ENCODE data around the gene GPR32.

GPR32 gene

GRCh38 chr19:50725218-50725910, 44.9 kb upstream of the GPR32 start (continued):
- TF ChIP-seq SCRT1 (tag by site-specific recombination; IDR thresholded peaks at IDR 0.05; ENCODE audit: borderline replicate concordance): no peak
- TF ChIP-seq TRIM28 (IDR thresholded peaks at IDR 0.05; ENCODE audit: borderline replicate concordance, low read length): no peak
- TF ChIP-seq ZNF629 (tag by site-specific recombination; IDR thresholded peaks at IDR 0.05): no peak
- no peak for TF ChIP-seq PRDM1 (tag by site-specific recombination; IDR thresholded peaks at IDR 0.05)
- no peak for TF ChIP-seq ZNF768 (tag by site-specific recombination; IDR thresholded peaks at IDR 0.05)
- no peak for TF ChIP-seq ZNF555 (tag by site-specific recombination; conservative IDR thresholded peaks at IDR 0.05)
- TF ChIP-seq ZBTB1 (tag by site-specific recombination; IDR thresholded peaks at IDR 0.05): no peak
- TF ChIP-seq ZNF837 (tag by site-specific recombination; IDR thresholded peaks at IDR 0.05): no peak
- TF ChIP-seq ZBTB17 (tag by site-specific recombination; IDR thresholded peaks at IDR 0.05): peak; percentile 78
- TF ChIP-seq ZNF626 (tag by site-specific recombination; IDR thresholded peaks at IDR 0.05): no peak
- TF ChIP-seq ZNF639 (tag by site-specific recombination; IDR thresholded peaks at IDR 0.05): no peak
- no peak for TF ChIP-seq KLF10 (tag by site-specific recombination; IDR thresholded peaks at IDR 0.05)
- 0 out of 2 replicates have a peak, but pooled peaks have one; percentile 29 for TF ChIP-seq ZSCAN18 (tag by site-specific recombination; IDR thresholded peaks at IDR 0.05)
- TF ChIP-seq ZNF600 (tag by site-specific recombination; IDR thresholded peaks at IDR 0.05): peak; percentile 26; the same call in 1 of the 2 replicates
- no peak for TF ChIP-seq KLF7 (tag by site-specific recombination; IDR thresholded peaks at IDR 0.05; ENCODE audit: borderline replicate concordance)
- no peak for TF ChIP-seq SP3 (tag by site-specific recombination; IDR thresholded peaks at IDR 0.05)
- TF ChIP-seq, protein P1, sequence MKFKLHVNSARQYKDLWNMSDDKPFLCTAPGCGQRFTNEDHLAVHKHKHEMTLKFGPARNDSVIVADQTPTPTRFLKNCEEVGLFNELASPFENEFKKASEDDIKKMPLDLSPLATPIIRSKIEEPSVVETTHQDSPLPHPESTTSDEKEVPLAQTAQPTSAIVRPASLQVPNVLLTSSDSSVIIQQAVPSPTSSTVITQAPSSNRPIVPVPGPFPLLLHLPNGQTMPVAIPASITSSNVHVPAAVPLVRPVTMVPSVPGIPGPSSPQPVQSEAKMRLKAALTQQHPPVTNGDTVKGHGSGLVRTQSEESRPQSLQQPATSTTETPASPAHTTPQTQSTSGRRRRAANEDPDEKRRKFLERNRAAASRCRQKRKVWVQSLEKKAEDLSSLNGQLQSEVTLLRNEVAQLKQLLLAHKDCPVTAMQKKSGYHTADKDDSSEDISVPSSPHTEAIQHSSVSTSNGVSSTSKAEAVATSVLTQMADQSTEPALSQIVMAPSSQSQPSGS (tag by site-specific recombination; IDR thresholded peaks at IDR 0.05; ENCODE audit: low read depth): no peak
- TF ChIP-seq ZNF449 (tag by site-specific recombination; IDR thresholded peaks at IDR 0.05): peak; percentile 99
- no peak for TF ChIP-seq ZNF391 (tag by site-specific recombination; IDR thresholded peaks at IDR 0.05; ENCODE audit: borderline replicate concordance, low read depth)
- TF ChIP-seq ZNF558 (tag by site-specific recombination; IDR thresholded peaks at IDR 0.05): no peak
- no peak for TF ChIP-seq ZNF473 (tag by site-specific recombination; IDR thresholded peaks at IDR 0.05)
- TF ChIP-seq GLIS1 (tag by site-specific recombination; IDR thresholded peaks at IDR 0.05): no peak
- no peak for TF ChIP-seq ZNF529 (tag by site-specific recombination; IDR thresholded peaks at IDR 0.05; ENCODE audit: insufficient replicate concordance)
- no peak for TF ChIP-seq OVOL3 (tag by site-specific recombination; IDR thresholded peaks at IDR 0.05)
- TF ChIP-seq ZBTB8A (tag by site-specific recombination; IDR thresholded peaks at IDR 0.05): peak; percentile 79
- TF ChIP-seq ZNF530 (tag by site-specific recombination; IDR thresholded peaks at IDR 0.05; ENCODE audit: low read depth): no peak
- no peak; the same call in 1 of the 2 replicates for TF ChIP-seq ZNF133 (tag by site-specific recombination; IDR thresholded peaks at IDR 0.05)
- no peak for TF ChIP-seq ZNF510 (tag by site-specific recombination; IDR thresholded peaks at IDR 0.05; ENCODE audit: insufficient replicate concordance)
- peak; percentile 67; the same call in 1 of the 2 replicates for TF ChIP-seq ZNF785 (tag by site-specific recombination; IDR thresholded peaks at IDR 0.05)
- no peak for TF ChIP-seq ZNF544 (tag by site-specific recombination; IDR thresholded peaks at IDR 0.05)
- no peak for TF ChIP-seq ZNF514 (tag by site-specific recombination; IDR thresholded peaks at IDR 0.05)
- no peak for TF ChIP-seq ZNF366 (tag by site-specific recombination; conservative IDR thresholded peaks at IDR 0.05)
- TF ChIP-seq ZNF354C (tag by site-specific recombination; IDR thresholded peaks at IDR 0.05; ENCODE audit: borderline replicate concordance, low read depth): no peak
- TF ChIP-seq KLF8 (tag by site-specific recombination; IDR thresholded peaks at IDR 0.05): no peak; the same call in 1 of the 2 replicates
- no peak for TF ChIP-seq ZNF645 (tag by site-specific recombination; IDR thresholded peaks at IDR 0.05)
- peak; percentile 78; the same call in 1 of the 2 replicates for TF ChIP-seq ZNF660 (tag by site-specific recombination; IDR thresholded peaks at IDR 0.05)
